ENCODE data around the gene FAM228B.

DNA sequence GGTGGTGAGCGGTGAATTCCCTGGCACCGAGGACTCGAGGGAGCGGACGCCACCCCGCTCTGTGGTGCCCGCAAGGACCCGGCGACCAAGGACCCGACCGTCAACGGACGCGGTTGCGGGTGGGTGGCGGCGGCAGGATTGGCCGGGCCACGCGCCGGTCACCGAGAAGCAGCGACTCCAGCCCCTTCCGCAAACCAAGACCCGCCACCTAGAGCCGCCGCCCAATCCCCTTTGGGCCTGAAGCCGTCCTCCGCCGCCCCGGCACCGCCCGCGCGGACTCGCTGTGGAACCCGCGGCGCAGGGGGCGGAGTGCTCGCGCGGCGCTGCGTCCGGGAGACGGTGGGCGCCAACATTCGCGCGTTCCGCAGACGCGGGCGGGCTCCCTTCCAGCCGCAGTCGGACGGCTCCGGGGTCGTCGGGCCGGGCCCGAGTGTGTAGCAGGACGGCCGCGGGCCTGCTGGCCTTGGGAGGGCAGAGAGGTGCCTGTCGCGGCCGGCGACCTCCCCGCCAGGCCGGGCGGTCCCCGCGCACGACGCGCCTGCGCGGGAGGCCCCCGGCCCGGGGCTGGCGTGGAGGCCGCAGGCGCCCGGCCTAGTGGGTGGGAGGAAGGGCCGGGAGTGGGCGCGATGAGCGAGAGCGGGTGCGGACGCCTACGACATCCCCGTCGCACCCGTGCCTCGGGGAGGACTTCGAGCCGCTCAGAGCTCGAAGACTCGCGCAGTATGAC is at the start of gene FAM228B, which contains the start of gene PFN4:
- TF ChIP-seq, protein P1, sequence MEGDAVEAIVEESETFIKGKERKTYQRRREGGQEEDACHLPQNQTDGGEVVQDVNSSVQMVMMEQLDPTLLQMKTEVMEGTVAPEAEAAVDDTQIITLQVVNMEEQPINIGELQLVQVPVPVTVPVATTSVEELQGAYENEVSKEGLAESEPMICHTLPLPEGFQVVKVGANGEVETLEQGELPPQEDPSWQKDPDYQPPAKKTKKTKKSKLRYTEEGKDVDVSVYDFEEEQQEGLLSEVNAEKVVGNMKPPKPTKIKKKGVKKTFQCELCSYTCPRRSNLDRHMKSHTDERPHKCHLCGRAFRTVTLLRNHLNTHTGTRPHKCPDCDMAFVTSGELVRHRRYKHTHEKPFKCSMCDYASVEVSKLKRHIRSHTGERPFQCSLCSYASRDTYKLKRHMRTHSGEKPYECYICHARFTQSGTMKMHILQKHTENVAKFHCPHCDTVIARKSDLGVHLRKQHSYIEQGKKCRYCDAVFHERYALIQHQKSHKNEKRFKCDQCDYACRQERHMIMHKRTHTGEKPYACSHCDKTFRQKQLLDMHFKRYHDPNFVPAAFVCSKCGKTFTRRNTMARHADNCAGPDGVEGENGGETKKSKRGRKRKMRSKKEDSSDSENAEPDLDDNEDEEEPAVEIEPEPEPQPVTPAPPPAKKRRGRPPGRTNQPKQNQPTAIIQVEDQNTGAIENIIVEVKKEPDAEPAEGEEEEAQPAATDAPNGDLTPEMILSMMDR (IDR thresholded peaks at IDR 0.05; ENCODE audit: insufficient read depth, low read depth, low read length): no peak
- TF ChIP-seq EZH2 (IDR thresholded peaks at IDR 0.05; ENCODE audit: insufficient read depth, low read length): no peak
